Vagina (tissue), 2 donors: ENCODE data around the gene CCDC88C. TPM values are rescaled to one million over a fixed set of nuclear protein-coding genes. Genes with fewer than 3 reads are reported as not detected.

Source experiments
- DNase-seq, 2 donors: peaks; one replicate each; pipeline ENCODE4 v3.0.0-alpha.2; 2017; ENCODE audit errors: extremely low spot score in 2 of 2
- H3K27ac ChIP-seq: fragments of 200-600 bp; sonication (generic); one replicate; pipeline ENCODE4 v1.5.1; 2019
- H3K27me3 ChIP-seq: fragments of 200-600 bp; sonication (generic); one replicate; pipeline ENCODE4 v1.5.1; 2019
- H3K36me3 ChIP-seq, 2 donors: fragments of 200-600 bp; sonication (generic); one replicate each; pipeline ENCODE4 v1.5.1; 2017 to 2019
- H3K4me1 ChIP-seq: fragments of 200-600 bp; sonication (generic); one replicate; pipeline ENCODE4 v1.5.1; 2019
- H3K4me3 ChIP-seq, 2 donors: fragments of 200-600 bp; sonication (generic); 1 replicate in 1 of 2; 2 replicates in 1 of 2; pipeline ENCODE4 v1.5.1; 2016 to 2019
- H3K9me3 ChIP-seq: fragments of 200-600 bp; sonication (generic); one replicate; pipeline ENCODE4 v1.5.1; 2019
- CTCF ChIP-seq, 3 experiments: fragments of 450-650 bp in 2 of 3; fragments of 200-600 bp in 1 of 3; sonication (generic) in 1 of 3; IDR thresholded peaks; one replicate each; pipeline ENCODE4 v1.5.1; 2017 to 2019; ENCODE audit warnings: antibody characterized with exemption in 3 of 3, mild to moderate bottlenecking in 2 of 3, moderate library complexity in 2 of 3
- POLR2A ChIP-seq, 2 donors: fragments of 450-650 bp; IDR thresholded peaks; one replicate each; pipeline ENCODE4 v1.6.1; 2017; ENCODE audit warnings: antibody characterized with exemption in 2 of 2, mild to moderate bottlenecking in 2 of 2, moderate library complexity in 2 of 2
- POLR2AphosphoS5 ChIP-seq, 2 donors: sonication (generic); formaldehyde crosslinking; IDR thresholded peaks; one replicate each; pipeline ENCODE4 v1.9.0; 2017; ENCODE audit warnings: antibody characterized with exemption in 2 of 2, mild to moderate bottlenecking in 2 of 2, low read depth in 1 of 2; ENCODE audit not compliant: insufficient read depth in 1 of 2
- intact Hi-C: fragments of 100-400 bp; cut with DNase I; formaldehyde crosslinking; loops from one replicate; pipeline ENCODE4 v1.15.1; 2023
- total RNA-seq: library from RNA; depleted of rRNA; stranded (reverse); fragments of >200 nt; gene quantifications from one replicate; pipeline ENCODE4 v1.2.3, GENCODE V29; 2016

The CCDC88C gene
- total RNA-seq, 1 donor from 2014 or later, result 42.2 TPM

DNA sequence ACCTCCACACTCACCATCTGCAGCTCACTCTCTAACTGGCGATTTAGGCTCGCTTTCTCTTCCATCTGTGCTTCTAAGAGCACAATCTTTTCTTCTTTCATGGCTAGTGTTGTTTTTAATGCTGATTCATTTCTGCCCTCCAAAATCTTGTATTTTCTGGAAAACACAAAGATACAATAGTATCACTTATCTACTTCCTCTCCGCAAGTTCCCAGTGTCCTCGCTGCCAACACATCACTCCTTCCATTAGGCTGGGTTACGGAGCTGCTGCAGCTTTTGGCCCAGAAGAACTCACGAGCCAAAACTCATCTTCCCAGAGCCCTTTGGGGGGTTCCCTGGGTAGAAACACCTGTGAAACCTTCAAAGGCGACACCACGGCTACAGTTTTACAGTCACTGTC, 109.3 kb downstream of the CCDC88C start:
- H3K9me3 ChIP-seq, result no peaks in the 10 kb centered on the region
- H3K4me3 ChIP-seq, result no peak overlapping the region
- H3K27me3 ChIP-seq, result no peaks in the 10 kb centered on the region
- no peak for DNase-seq
- peaks cover 5% of the 10 kb centered on the region for H3K4me1 ChIP-seq
- H3K27ac ChIP-seq, result no peak overlapping the region
- H3K36me3 ChIP-seq, result peaks cover 0 to 31% of the 10 kb centered on the region in 2 donors
- intact Hi-C loops, result no loop called here
- TF ChIP-seq POLR2A (IDR thresholded peaks at IDR 0.05) (no peak), CTCF (IDR thresholded peaks at IDR 0.05) (no peak), POLR2AphosphoS5 (IDR thresholded peaks at IDR 0.05; ENCODE audit: insufficient read depth in 1 of 2, low read depth in 1 of 2) (no peak)

DNA sequence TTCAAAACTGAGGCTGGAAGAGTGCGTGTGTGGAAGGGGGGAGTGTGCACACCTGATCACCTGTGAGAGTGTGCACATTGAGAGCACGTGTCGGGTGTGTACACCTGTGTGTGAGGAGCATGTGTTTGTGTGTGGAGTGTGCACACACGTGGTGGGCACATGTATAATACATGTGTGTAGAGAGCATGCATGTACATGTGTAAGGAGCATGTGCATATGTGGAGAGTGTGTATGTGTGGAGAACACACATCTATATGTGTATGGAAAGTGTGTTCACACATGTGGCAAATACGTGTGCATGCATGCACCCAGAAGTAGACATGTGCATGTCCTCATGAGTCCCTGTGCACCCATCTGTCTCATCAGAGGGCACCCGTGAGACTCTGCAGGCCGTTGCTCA, 110.0 kb downstream of the CCDC88C start:
- H3K27ac ChIP-seq, result no peak overlapping the region
- intact Hi-C loops, result no loop called here
- H3K36me3 ChIP-seq, result peaks cover 0 to 26% of the 10 kb centered on the region in 2 donors
- no peaks in the 10 kb centered on the region for H3K27me3 ChIP-seq
- no peak overlapping the region for H3K4me3 ChIP-seq
- TF ChIP-seq CTCF (IDR thresholded peaks at IDR 0.05) (no peak), POLR2AphosphoS5 (IDR thresholded peaks at IDR 0.05; ENCODE audit: insufficient read depth in 1 of 2, low read depth in 1 of 2) (no peak), POLR2A (IDR thresholded peaks at IDR 0.05) (no peak)
- H3K4me1 ChIP-seq, result peaks cover 6% of the 10 kb centered on the region
- no peaks in the 10 kb centered on the region for H3K9me3 ChIP-seq
- DNase-seq, result no peak

DNA sequence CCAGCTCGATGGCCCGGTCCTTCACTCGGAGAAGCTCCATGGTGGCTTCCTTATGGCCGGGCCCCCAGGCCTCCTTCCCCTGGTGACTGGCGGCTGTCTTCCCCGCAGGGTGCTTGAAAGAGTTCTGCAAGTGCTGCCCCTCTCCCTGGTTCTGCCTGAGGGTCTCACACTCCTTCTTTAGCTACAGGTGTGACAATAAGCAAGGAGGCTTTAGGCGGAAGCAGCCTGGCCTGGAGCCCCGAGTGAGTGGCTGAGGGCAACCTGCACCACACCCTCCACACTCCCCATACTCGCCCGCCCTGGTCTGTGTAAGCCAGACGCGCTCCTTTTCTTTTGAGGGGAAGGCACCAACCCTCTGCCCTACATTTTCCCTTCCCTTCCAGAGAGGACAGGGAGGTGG, 110.6 kb downstream of the CCDC88C start:
- no peaks in the 10 kb centered on the region for H3K9me3 ChIP-seq
- H3K36me3 ChIP-seq, result peaks cover 0 to 26% of the 10 kb centered on the region in 2 donors
- no peaks in the 10 kb centered on the region for H3K27me3 ChIP-seq
- no peak for TF ChIP-seq POLR2A (IDR thresholded peaks at IDR 0.05)
- TF ChIP-seq CTCF (IDR thresholded peaks at IDR 0.05), result no peak
- TF ChIP-seq POLR2AphosphoS5 (IDR thresholded peaks at IDR 0.05; ENCODE audit: insufficient read depth in 1 of 2, low read depth in 1 of 2), result no peak
- no peak overlapping the region for H3K4me3 ChIP-seq
- H3K27ac ChIP-seq, result no peak overlapping the region
- peaks cover 6% of the 10 kb centered on the region for H3K4me1 ChIP-seq
- intact Hi-C loops, result no loop called here
- no peak for DNase-seq

- no peaks in the 10 kb centered on the region for H3K9me3 ChIP-seq
- no peak for DNase-seq
- TF ChIP-seq POLR2AphosphoS5 (IDR thresholded peaks at IDR 0.05; ENCODE audit: insufficient read depth in 1 of 2, low read depth in 1 of 2), result no peak
- TF ChIP-seq POLR2A (IDR thresholded peaks at IDR 0.05), result no peak
- no peak for TF ChIP-seq CTCF (IDR thresholded peaks at IDR 0.05)
- H3K4me3 ChIP-seq, result no peak overlapping the region
- peaks cover 0 to 26% of the 10 kb centered on the region in 2 donors for H3K36me3 ChIP-seq
- no peak overlapping the region for H3K27ac ChIP-seq
- intact Hi-C loops, result no loop called here
- H3K27me3 ChIP-seq, result no peaks in the 10 kb centered on the region
- H3K4me1 ChIP-seq, result peaks cover 6% of the 10 kb centered on the region
These were observed 111.1 kb downstream of the CCDC88C start for GRCh38 chr14:91306547-91306946.

DNA sequence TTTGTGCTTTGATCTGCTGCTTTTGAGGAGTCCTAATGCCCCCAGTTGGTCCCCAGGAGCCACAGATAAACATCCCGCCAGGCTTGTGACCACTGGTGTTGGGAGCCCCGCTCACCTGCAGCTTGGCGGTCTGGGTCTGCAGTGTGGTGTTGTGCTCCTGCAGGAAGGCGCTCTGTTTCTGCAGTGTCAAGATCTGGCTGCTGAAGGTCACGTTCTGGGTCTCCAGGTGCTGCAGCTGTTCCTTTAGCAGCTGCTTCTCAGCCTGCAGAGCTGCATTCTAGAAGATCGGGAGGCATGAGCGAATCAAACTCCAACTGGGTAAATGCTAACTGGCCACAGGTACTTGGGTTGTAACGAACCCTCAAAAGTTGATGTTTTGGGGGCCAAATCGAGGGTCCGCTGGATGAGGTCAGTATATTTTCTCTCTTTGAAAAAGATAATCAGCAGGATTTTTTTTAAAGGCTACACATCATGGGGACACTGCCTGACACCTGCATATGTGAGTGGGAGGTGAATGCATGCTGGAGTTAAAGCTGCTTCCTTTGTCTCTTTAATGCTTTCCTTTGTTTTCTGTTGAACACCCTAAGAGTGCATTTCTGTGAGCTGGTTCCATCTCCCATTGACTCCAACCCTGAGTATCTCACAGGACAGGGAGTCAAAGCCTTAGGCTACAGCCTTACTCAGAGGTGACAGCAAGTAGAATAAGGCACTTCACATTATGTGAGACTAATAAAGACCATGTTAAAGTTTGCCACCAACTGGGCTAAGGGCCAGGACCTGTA, 111.8 kb downstream of the CCDC88C start:
- intact Hi-C loops, result no loop called here
- H3K27me3 ChIP-seq, result no peaks in the 10 kb centered on the region
- no peak for TF ChIP-seq POLR2AphosphoS5 (IDR thresholded peaks at IDR 0.05; ENCODE audit: insufficient read depth in 1 of 2, low read depth in 1 of 2)
- TF ChIP-seq CTCF (IDR thresholded peaks at IDR 0.05), result no peak
- TF ChIP-seq POLR2A (IDR thresholded peaks at IDR 0.05), result no peak
- H3K36me3 ChIP-seq, result peaks cover 0 to 26% of the 10 kb centered on the region in 2 donors
- no peak overlapping the region for H3K4me3 ChIP-seq
- no peak for DNase-seq
- H3K9me3 ChIP-seq, result no peaks in the 10 kb centered on the region
- no peak overlapping the region for H3K27ac ChIP-seq
- H3K4me1 ChIP-seq, result peaks cover 6% of the 10 kb centered on the region
